GM20000 (cell line): Measurements from ENCODE around the gene FAT3.

Experiments
- DNase-seq: peaks from one replicate; pipeline ENCODE4 v3.0.0; 2012; ENCODE audit warnings: low spot score
- TF ChIP-seq, protein P1 (sequence below): IDR thresholded peaks from 2 replicates; pipeline ENCODE4 v1.5.1; 2012; ENCODE audit warnings: mild to moderate bottlenecking, control low read depth; ENCODE audit errors: extremely low read depth, missing control alignments

The FAT3 gene

DNA sequence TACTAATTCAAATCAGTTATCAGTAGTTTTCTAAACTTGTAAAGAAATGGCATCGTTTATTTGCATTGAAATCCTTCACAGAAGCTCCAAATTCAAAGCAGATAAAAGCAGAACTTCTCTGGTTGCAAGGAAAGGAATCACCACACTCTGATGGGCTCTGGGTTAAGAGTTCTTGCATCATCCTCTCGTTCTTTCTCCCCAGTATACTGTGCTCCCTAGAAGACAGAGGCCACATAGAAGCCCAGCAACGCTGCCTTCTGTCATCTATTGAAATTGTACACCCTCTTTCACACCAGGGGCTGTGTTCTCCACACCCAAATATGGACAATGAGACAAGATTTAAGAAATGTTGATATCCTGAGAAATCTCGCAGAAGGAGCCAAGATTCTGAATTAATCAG lies 29.3 kb downstream of the FAT3 start:
- TF ChIP-seq, protein P1, sequence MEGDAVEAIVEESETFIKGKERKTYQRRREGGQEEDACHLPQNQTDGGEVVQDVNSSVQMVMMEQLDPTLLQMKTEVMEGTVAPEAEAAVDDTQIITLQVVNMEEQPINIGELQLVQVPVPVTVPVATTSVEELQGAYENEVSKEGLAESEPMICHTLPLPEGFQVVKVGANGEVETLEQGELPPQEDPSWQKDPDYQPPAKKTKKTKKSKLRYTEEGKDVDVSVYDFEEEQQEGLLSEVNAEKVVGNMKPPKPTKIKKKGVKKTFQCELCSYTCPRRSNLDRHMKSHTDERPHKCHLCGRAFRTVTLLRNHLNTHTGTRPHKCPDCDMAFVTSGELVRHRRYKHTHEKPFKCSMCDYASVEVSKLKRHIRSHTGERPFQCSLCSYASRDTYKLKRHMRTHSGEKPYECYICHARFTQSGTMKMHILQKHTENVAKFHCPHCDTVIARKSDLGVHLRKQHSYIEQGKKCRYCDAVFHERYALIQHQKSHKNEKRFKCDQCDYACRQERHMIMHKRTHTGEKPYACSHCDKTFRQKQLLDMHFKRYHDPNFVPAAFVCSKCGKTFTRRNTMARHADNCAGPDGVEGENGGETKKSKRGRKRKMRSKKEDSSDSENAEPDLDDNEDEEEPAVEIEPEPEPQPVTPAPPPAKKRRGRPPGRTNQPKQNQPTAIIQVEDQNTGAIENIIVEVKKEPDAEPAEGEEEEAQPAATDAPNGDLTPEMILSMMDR, result no peak
- DNase-seq, result no peak

DNA sequence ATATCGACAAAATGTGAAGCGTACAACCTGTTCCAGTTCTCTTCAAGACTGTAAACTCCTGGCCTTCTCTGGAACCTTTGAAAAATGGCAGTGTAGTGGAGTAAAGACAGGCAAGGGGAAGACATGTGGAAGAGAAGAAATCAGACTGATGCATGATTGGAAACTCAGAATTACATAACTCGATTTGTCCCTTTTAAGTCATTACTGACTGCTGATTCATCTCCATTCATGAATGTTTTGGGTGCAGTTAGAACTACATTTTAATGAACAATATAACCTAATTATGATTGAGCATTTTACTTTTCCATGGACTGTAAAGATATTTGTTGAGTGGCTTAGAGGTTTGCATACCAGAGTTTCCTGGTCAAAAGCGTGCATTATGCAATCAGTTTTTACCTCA lies 32.9 kb downstream of the FAT3 start:
- no peak for DNase-seq
- TF ChIP-seq, protein P1, result no peak

DNA sequence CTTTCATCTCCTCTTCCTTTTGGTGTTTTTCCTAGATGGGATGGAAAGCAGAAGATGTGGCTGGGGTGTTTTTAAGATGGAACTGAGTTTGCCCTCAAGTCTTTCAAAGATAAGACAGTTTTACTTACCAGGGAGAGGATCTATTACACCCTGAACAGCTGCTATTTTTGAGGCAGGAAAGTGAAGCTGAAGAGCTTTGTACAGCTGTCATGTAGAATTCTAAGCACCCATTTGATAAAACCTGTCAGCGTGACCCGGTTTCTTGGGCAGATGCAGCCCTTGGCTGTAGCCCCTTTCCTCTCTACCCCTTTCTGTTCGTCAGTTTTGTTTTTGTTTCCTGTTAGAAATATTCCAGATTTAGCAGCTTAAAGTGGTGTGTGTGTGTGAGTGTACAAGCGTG lies 35.2 kb downstream of the FAT3 start:
- DNase-seq, result no peak
- TF ChIP-seq, protein P1, result no peak

DNA sequence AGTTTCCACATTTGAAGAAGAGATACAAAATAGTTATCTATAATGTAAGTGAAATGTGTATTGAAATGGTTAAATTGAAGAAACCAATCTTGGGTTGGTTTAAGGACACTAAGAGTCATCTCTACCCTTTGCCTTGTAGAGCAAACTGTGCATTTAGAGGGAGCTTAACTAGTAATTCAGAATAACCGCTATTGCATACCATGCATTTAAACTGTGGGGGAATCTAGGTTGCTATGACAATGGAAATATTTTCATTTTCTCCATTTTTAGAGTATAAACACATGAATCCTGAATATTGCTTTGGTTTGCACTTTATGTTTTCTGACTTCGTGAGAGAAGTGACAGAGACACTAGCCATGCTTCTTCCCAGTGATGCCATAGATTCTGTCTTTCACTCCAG lies 39.7 kb downstream of the FAT3 start:
- no peak for DNase-seq
- TF ChIP-seq, protein P1, result no peak

DNA sequence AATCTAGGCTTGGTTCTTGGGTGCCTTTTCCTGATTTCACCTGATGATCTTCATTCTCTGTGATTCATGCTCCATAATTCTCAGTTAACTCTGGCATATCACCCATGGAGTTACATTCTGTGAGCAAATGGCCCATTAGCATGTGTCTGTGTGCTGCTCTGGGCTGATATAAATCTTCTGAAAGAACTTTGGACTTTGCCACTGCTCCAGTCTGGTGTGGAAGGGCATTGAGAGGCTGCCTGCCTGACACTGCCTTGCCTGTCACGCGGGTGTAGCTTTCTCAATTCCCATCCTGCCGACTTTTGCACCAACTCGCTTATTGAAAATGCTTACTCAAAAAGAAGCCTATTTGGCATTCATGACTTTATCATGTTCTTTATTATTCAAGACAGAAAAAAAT lies 42.2 kb downstream of the FAT3 start:
- TF ChIP-seq, protein P1, result no peak

DNA sequence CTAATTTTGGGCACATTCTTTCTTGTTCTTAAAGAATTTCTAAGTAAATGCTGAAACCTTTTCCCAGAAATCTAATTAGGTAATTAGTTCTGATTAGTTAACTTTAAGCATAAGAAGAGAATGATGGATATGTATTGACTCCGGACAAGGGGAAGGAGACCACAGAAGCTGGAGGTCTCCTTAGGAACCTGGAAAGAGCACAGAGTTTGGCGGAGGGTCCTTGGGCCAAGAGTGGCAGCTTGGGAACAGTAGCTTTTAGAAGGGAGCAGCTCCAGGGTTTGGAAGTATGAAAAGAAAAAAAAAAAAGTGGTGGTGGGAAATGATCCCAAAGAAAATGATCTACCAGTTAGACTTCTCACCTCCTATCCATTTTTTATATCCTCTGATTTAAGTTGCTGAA lies 42.7 kb downstream of the FAT3 start:
- DNase-seq, result no peak
- TF ChIP-seq, protein P1, result no peak

More for the DNA sequence above, 42.2 kb downstream of the FAT3 start:
- DNase-seq, result no peak

DNA sequence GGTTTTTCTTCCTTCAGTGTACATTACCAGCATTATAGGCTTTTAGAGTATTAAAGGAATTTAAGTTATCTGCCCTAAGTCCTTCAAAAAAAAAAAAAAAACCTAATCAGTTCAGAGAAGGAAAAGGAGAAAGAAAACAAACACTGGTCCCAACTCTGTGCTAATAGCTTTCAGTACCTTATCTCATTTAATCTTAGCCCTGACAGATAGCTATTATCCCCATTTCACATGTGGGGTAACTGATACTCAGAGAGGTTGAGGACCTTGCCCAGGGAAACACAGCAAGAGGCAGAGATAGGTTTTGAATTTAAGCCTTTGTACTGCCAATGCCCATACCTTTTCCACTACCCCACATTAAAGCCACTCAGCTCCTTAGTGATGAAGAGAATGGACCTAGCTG lies 43.4 kb downstream of the FAT3 start:
- TF ChIP-seq, protein P1, result no peak
- no peak for DNase-seq
